ENCODE results near the gene ATP10D.

DNA sequence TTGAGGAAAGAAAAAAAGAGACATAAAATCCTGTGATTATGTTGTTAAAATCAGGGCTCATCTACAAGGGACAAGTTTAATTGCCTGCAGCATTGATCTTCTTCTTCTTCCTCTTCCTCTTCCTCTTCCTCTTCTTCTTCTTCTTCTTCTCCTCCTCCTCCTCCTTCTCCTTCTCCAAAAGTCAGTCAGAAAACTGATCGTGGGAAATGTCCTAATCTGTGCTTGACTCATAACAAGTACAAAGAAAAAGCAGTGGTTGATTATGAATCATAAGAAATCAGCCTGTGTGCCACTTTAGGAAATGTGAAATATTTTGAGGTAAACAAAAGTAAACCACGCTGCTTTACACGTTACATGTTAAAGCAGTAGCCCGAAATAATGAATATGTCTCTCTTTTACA is 2.7 kb upstream of the ATP10D start:
- TF ChIP-seq, protein P1, sequence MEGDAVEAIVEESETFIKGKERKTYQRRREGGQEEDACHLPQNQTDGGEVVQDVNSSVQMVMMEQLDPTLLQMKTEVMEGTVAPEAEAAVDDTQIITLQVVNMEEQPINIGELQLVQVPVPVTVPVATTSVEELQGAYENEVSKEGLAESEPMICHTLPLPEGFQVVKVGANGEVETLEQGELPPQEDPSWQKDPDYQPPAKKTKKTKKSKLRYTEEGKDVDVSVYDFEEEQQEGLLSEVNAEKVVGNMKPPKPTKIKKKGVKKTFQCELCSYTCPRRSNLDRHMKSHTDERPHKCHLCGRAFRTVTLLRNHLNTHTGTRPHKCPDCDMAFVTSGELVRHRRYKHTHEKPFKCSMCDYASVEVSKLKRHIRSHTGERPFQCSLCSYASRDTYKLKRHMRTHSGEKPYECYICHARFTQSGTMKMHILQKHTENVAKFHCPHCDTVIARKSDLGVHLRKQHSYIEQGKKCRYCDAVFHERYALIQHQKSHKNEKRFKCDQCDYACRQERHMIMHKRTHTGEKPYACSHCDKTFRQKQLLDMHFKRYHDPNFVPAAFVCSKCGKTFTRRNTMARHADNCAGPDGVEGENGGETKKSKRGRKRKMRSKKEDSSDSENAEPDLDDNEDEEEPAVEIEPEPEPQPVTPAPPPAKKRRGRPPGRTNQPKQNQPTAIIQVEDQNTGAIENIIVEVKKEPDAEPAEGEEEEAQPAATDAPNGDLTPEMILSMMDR (IDR thresholded peaks at IDR 0.05) = no peak
- TF ChIP-seq POLR2A (IDR thresholded peaks at IDR 0.05) (no peak), EP300 (IDR thresholded peaks at IDR 0.05) (no peak), POLR2AphosphoS5 (IDR thresholded peaks at IDR 0.05) (no peak)
